Activated CD4-positive, alpha-beta memory T cell treated with anti-CD3 and anti-CD28 coated beads for 36 hours (primary cell): Measurements from ENCODE around the gene ZNF385B. TPM values are rescaled to one million over a fixed set of nuclear protein-coding genes. Genes with fewer than 3 reads are reported as not detected.

ENCODE experiments used
- CTCF ChIA-PET: fragments of 350-600 bp; sonication (Branson Sonifier 250); formaldehyde crosslinking; loops from one replicate; lab custom pipeline; 2021; ENCODE audit warnings: antibody characterized with exemption, inconsistent platforms; lab: Charles Lee
- POLR2A ChIA-PET: fragments of 350-600 bp; sonication (Branson Sonifier 250); formaldehyde crosslinking; loops from one replicate; lab custom pipeline; 2021; ENCODE audit warnings: antibody characterized with exemption; lab: Charles Lee
- DNase-seq: peaks from one replicate; pipeline ENCODE4 v3.0.0-alpha.2; 2020
- H3K27ac Mint-ChIP-seq: one replicate; pipeline ENCODE4 v1.8.0; 2021; ENCODE audit warnings: mixed read lengths
- H3K27me3 Mint-ChIP-seq: one replicate; pipeline ENCODE4 v1.8.0; 2021; ENCODE audit warnings: mixed read lengths
- H3K36me3 Mint-ChIP-seq: one replicate; pipeline ENCODE4 v1.8.0; 2021; ENCODE audit warnings: mixed read lengths
- H3K4me1 Mint-ChIP-seq: one replicate; pipeline ENCODE4 v1.8.0; 2021; ENCODE audit warnings: low read depth, mixed read lengths
- H3K4me3 Mint-ChIP-seq: one replicate; pipeline ENCODE4 v1.8.0; 2021; ENCODE audit warnings: mild to moderate bottlenecking, mixed read lengths
- H3K9me3 Mint-ChIP-seq: one replicate; pipeline ENCODE4 v1.8.0; 2021; ENCODE audit warnings: mixed read lengths
- intact Hi-C: fragments of 100-400 bp; cut with micrococcal nuclease; formaldehyde crosslinking; loops from one replicate; pipeline ENCODE4 v1.15.1; 2023
- total RNA-seq, 2 experiments: library from RNA; stranded (reverse); gene quantifications; one replicate each; pipeline ENCODE4 v1.2.3, GENCODE V29; 2021

ZNF385B gene
- total RNA-seq, 2 experiments from 2014 or later = not detected

GRCh38 chr2:179556425-179556824, 305.0 kb downstream of the ZNF385B start:
- Mint-ChIP-seq H3K4me3 (no peak overlapping the region), H3K4me1 (no peaks in the 10 kb centered on the region), H3K27ac (no peak overlapping the region), H3K9me3 (no peaks in the 10 kb centered on the region), H3K27me3 (no peaks in the 10 kb centered on the region), H3K36me3 (no peaks in the 10 kb centered on the region)
- DNase-seq = no peak
- ChIA-PET CTCF (no interaction called here), POLR2A (no interaction called here)
- intact Hi-C loops = no loop called here

- no peak overlapping the region for H3K27ac Mint-ChIP-seq
- no peaks in the 10 kb centered on the region for H3K36me3 Mint-ChIP-seq
- intact Hi-C loops = no loop called here
- H3K4me3 Mint-ChIP-seq = no peak overlapping the region
- no peaks in the 10 kb centered on the region for H3K27me3 Mint-ChIP-seq
- no peaks in the 10 kb centered on the region for H3K9me3 Mint-ChIP-seq
- POLR2A ChIA-PET = no interaction called here
- DNase-seq = no peak
- no peaks in the 10 kb centered on the region for H3K4me1 Mint-ChIP-seq
- CTCF ChIA-PET = no interaction called here
These were observed 305.6 kb downstream of the ZNF385B start for GRCh38 chr2:179555691-179556283.

GRCh38 chr2:179554639-179555386, 306.6 kb downstream of the ZNF385B start:
- CTCF ChIA-PET = no interaction called here
- intact Hi-C loops = no loop called here

GRCh38 chr2:179553382-179553781, 308.0 kb downstream of the ZNF385B start:
- ChIA-PET POLR2A (no interaction called here), CTCF (no interaction called here)
- H3K9me3 Mint-ChIP-seq = no peaks in the 10 kb centered on the region
- no peaks in the 10 kb centered on the region for H3K36me3 Mint-ChIP-seq
- no peak overlapping the region for H3K4me3 Mint-ChIP-seq
- H3K27me3 Mint-ChIP-seq = no peaks in the 10 kb centered on the region
- H3K27ac Mint-ChIP-seq = no peak overlapping the region
- intact Hi-C loops = no loop called here
- no peaks in the 10 kb centered on the region for H3K4me1 Mint-ChIP-seq
- DNase-seq = no peak

More at GRCh38 chr2:179554639-179555386, 306.6 kb downstream of the ZNF385B start:
- no peak for DNase-seq
- no peaks in the 10 kb centered on the region for H3K9me3 Mint-ChIP-seq
- H3K27me3 Mint-ChIP-seq = no peaks in the 10 kb centered on the region
- H3K4me1 Mint-ChIP-seq = no peaks in the 10 kb centered on the region
- H3K36me3 Mint-ChIP-seq = no peaks in the 10 kb centered on the region
- POLR2A ChIA-PET = no interaction called here
- no peak overlapping the region for H3K27ac Mint-ChIP-seq
- no peak overlapping the region for H3K4me3 Mint-ChIP-seq

- Mint-ChIP-seq H3K27me3 (no peaks in the 10 kb centered on the region), H3K9me3 (no peaks in the 10 kb centered on the region), H3K36me3 (no peaks in the 10 kb centered on the region), H3K27ac (no peak overlapping the region), H3K4me1 (no peaks in the 10 kb centered on the region), H3K4me3 (no peak overlapping the region)
- DNase-seq = no peak
- POLR2A ChIA-PET = no interaction called here
- CTCF ChIA-PET = no interaction called here
- intact Hi-C loops = no loop called here
These were observed 309.8 kb downstream of the ZNF385B start for GRCh38 chr2:179551539-179552045.

GRCh38 chr2:179550849-179551248, 310.6 kb downstream of the ZNF385B start:
- H3K4me3 Mint-ChIP-seq = no peak overlapping the region
- no peaks in the 10 kb centered on the region for H3K4me1 Mint-ChIP-seq
- no peaks in the 10 kb centered on the region for H3K36me3 Mint-ChIP-seq
- intact Hi-C loops = no loop called here
- no peak for DNase-seq
- no peaks in the 10 kb centered on the region for H3K27me3 Mint-ChIP-seq
- POLR2A ChIA-PET = no interaction called here
- H3K27ac Mint-ChIP-seq = no peak overlapping the region
- CTCF ChIA-PET = no interaction called here
- no peaks in the 10 kb centered on the region for H3K9me3 Mint-ChIP-seq

GRCh38 chr2:179550214-179550613, 311.2 kb downstream of the ZNF385B start:
- POLR2A ChIA-PET = no interaction called here
- no peaks in the 10 kb centered on the region for H3K27me3 Mint-ChIP-seq
- no peak for DNase-seq
- no peak overlapping the region for H3K4me3 Mint-ChIP-seq
- H3K27ac Mint-ChIP-seq = no peak overlapping the region
- H3K9me3 Mint-ChIP-seq = no peaks in the 10 kb centered on the region
- intact Hi-C loops = no loop called here
- CTCF ChIA-PET = no interaction called here
- H3K4me1 Mint-ChIP-seq = no peaks in the 10 kb centered on the region
- no peaks in the 10 kb centered on the region for H3K36me3 Mint-ChIP-seq

- CTCF ChIA-PET = no interaction called here
- POLR2A ChIA-PET = no interaction called here
- intact Hi-C loops = no loop called here
- H3K36me3 Mint-ChIP-seq = no peaks in the 10 kb centered on the region
- no peaks in the 10 kb centered on the region for H3K9me3 Mint-ChIP-seq
- DNase-seq = no peak
- no peaks in the 10 kb centered on the region for H3K27me3 Mint-ChIP-seq
- H3K4me3 Mint-ChIP-seq = no peak overlapping the region
- H3K27ac Mint-ChIP-seq = no peak overlapping the region
- no peaks in the 10 kb centered on the region for H3K4me1 Mint-ChIP-seq
These were observed 314.8 kb downstream of the ZNF385B start for GRCh38 chr2:179546656-179547055.

- ChIA-PET POLR2A (no interaction called here), CTCF (no interaction called here)
- no peak for DNase-seq
- H3K27ac Mint-ChIP-seq = no peak overlapping the region
- H3K4me3 Mint-ChIP-seq = no peak overlapping the region
- H3K36me3 Mint-ChIP-seq = no peaks in the 10 kb centered on the region
- intact Hi-C loops = no loop called here
- H3K27me3 Mint-ChIP-seq = no peaks in the 10 kb centered on the region
- no peaks in the 10 kb centered on the region for H3K9me3 Mint-ChIP-seq
- H3K4me1 Mint-ChIP-seq = no peaks in the 10 kb centered on the region
These were observed 316.4 kb downstream of the ZNF385B start for GRCh38 chr2:179545024-179545423.

GRCh38 chr2:179543361-179543901, 318.0 kb downstream of the ZNF385B start:
- Mint-ChIP-seq H3K4me1 (no peaks in the 10 kb centered on the region), H3K27me3 (no peaks in the 10 kb centered on the region), H3K36me3 (no peaks in the 10 kb centered on the region), H3K9me3 (peaks cover 5% of the 10 kb centered on the region), H3K27ac (no peak overlapping the region), H3K4me3 (no peak overlapping the region)
- intact Hi-C loops = no loop called here
- DNase-seq = no peak
- CTCF ChIA-PET = no interaction called here
- POLR2A ChIA-PET = no interaction called here

- no peak overlapping the region for H3K4me3 Mint-ChIP-seq
- intact Hi-C loops = no loop called here
- H3K27me3 Mint-ChIP-seq = no peaks in the 10 kb centered on the region
- no peaks in the 10 kb centered on the region for H3K36me3 Mint-ChIP-seq
- no peak overlapping the region for H3K27ac Mint-ChIP-seq
- no peaks in the 10 kb centered on the region for H3K4me1 Mint-ChIP-seq
- CTCF ChIA-PET = no interaction called here
- H3K9me3 Mint-ChIP-seq = peaks cover 6% of the 10 kb centered on the region
- POLR2A ChIA-PET = no interaction called here
- no peak for DNase-seq
These were observed 319.8 kb downstream of the ZNF385B start for GRCh38 chr2:179541586-179541985.

GRCh38 chr2:179539124-179539511, 322.3 kb downstream of the ZNF385B start:
- H3K4me3 Mint-ChIP-seq = no peak overlapping the region
- no peak for DNase-seq
- intact Hi-C loops = no loop called here
- H3K27ac Mint-ChIP-seq = no peak overlapping the region
- no peaks in the 10 kb centered on the region for H3K27me3 Mint-ChIP-seq
- no peaks in the 10 kb centered on the region for H3K36me3 Mint-ChIP-seq
- CTCF ChIA-PET = no interaction called here
- no peaks in the 10 kb centered on the region for H3K4me1 Mint-ChIP-seq
- POLR2A ChIA-PET = interaction anchor here (0.6 kb wide), 1 partner anchor 1210 kb away, joined by 5 read pairs; no protein-coding TSS in a partner anchor
- peaks cover 6% of the 10 kb centered on the region for H3K9me3 Mint-ChIP-seq
